Endothelial cell of umbilical vein (primary cell): ENCODE results near the gene ARHGEF7. TPM values are rescaled to one million over a fixed set of nuclear protein-coding genes. Genes with fewer than 3 reads are reported as not detected.

Source experiments
- BruUV-seq: library from RNA; stranded (reverse); fragments of 400-500 nt; replicated peaks from 2 replicates; lab custom pipeline; 2021; lab: Mats Ljungman, UMichigan
- CTCF ChIA-PET: fragments of 300-600, 350-600 bp; sonication (Branson Sonifier 250); formaldehyde crosslinking; loops from one replicate; lab custom pipeline; 2021; ENCODE audit warnings: antibody characterized with exemption, inconsistent platforms; lab: Charles Lee
- POLR2A ChIA-PET: fragments of 300-600, 350-600 bp; sonication (Branson Sonifier 250); formaldehyde crosslinking; loops from one replicate; lab custom pipeline; 2021; ENCODE audit warnings: antibody characterized with exemption, inconsistent platforms; lab: Charles Lee
- DNase-seq: peaks from one replicate; pipeline ENCODE4 v3.0.0-alpha.2; 2011; ENCODE audit warnings: low read depth, low spot score
- FAIRE-seq: peaks from 2 replicates; lab custom pipeline; 2011; peaks lifted over from hg19 to GRCh38; lab: Jason Lieb, UNC
- H2AFZ ChIP-seq: 2 replicates; pipeline ENCODE4 v1.6.0; 2012; ENCODE audit warnings: low read depth, low read length, control low read depth, inconsistent platforms
- H3K27ac ChIP-seq: 2 replicates; pipeline ENCODE4 v1.5.1; 2011; ENCODE audit warnings: low read depth, mild to moderate bottlenecking, control low read depth, low read length, moderate library complexity; ENCODE audit not compliant: insufficient read depth
- H3K27me3 ChIP-seq, 2 experiments: 2 replicates each; pipeline versions ENCODE4 v1.6.0 to v1.6.1; 2011; ENCODE audit warnings: low read length in 2 of 2, mixed read lengths in 1 of 2; ENCODE audit not compliant: control insufficient read depth in 2 of 2, insufficient read depth in 2 of 2
- H3K36me3 ChIP-seq, 2 experiments: 2 replicates in 1 of 2; 3 replicates in 1 of 2; pipeline ENCODE4 v1.5.1; 2011; ENCODE audit warnings: low read length in 2 of 2, mild to moderate bottlenecking in 1 of 2, moderate library complexity in 1 of 2; ENCODE audit not compliant: control insufficient read depth in 2 of 2, insufficient read depth in 2 of 2; ENCODE audit errors: extremely low read depth in 1 of 2
- H3K4me1 ChIP-seq: 3 replicates; pipeline ENCODE4 v1.5.1; 2011; ENCODE audit warnings: mild to moderate bottlenecking, low read length; ENCODE audit not compliant: control insufficient read depth, insufficient read depth; ENCODE audit errors: extremely low read depth
- H3K4me2 ChIP-seq: 2 replicates; pipeline ENCODE4 v1.6.1; 2011; ENCODE audit warnings: low read length, control low read depth, mixed read lengths; ENCODE audit not compliant: insufficient read depth
- H3K4me3 ChIP-seq, 3 experiments: fragments of 200-600 bp in 1 of 3; sonication (generic), shearing (Covaris generic) in 1 of 3; replicated peaks in 1 of 3; 2 replicates each; pipeline ENCODE4 v1.5.1; 2011 to 2016; ENCODE audit warnings: control low read depth in 3 of 3, low read length in 3 of 3, mild to moderate bottlenecking in 2 of 3, inconsistent platforms in 1 of 3, low read depth in 1 of 3, moderate library complexity in 1 of 3; ENCODE audit not compliant: insufficient read depth in 1 of 3
- H3K79me2 ChIP-seq: 2 replicates; pipeline ENCODE4 v1.6.0; 2012; ENCODE audit warnings: low read length, inconsistent platforms; ENCODE audit not compliant: control insufficient read depth, insufficient read depth
- H3K9ac ChIP-seq: replicated peaks from 2 replicates; pipeline ENCODE3; 2011; ENCODE audit warnings: low read length, control low read depth; ENCODE audit not compliant: insufficient read depth; ENCODE audit errors: extremely low read depth
- H3K9me1 ChIP-seq: replicated peaks from 3 replicates; pipeline ENCODE4 v1.6.0; 2011; ENCODE audit warnings: mild to moderate bottlenecking, low read length; ENCODE audit not compliant: control insufficient read depth, insufficient read depth; ENCODE audit errors: extremely low read depth
- H3K9me3 ChIP-seq: replicated peaks from 2 replicates; pipeline ENCODE4 v1.5.1; 2012; ENCODE audit warnings: low read length, inconsistent platforms; ENCODE audit not compliant: control insufficient read depth, insufficient read depth
- H4K20me1 ChIP-seq: replicated peaks from 2 replicates; pipeline ENCODE3; 2011; ENCODE audit warnings: mild to moderate bottlenecking, low read length; ENCODE audit not compliant: control insufficient read depth, insufficient read depth; ENCODE audit errors: extremely low read depth
- EZH2 ChIP-seq: IDR thresholded peaks from 2 replicates; pipeline ENCODE4 v1.6.1; 2012; ENCODE audit warnings: borderline replicate concordance, low read depth, mild to moderate bottlenecking, moderate library complexity, low read length, inconsistent platforms; ENCODE audit not compliant: severe bottlenecking
- FOS ChIP-seq: IDR thresholded peaks from 2 replicates; pipeline ENCODE4 v1.6.1; 2011; ENCODE audit warnings: mild to moderate bottlenecking, low read length, moderate library complexity, borderline replicate concordance; ENCODE audit not compliant: insufficient read depth
- GATA2 ChIP-seq: IDR thresholded peaks from 2 replicates; pipeline ENCODE4 v1.7.0; 2011; ENCODE audit warnings: low read depth, mild to moderate bottlenecking, moderate library complexity, mixed read lengths, low read length; ENCODE audit not compliant: insufficient read length, insufficient read depth
- JUN ChIP-seq: IDR thresholded peaks from 2 replicates; pipeline ENCODE4 v1.6.1; 2011; ENCODE audit warnings: borderline replicate concordance, low read depth; ENCODE audit not compliant: insufficient read length, insufficient read depth
- MYC ChIP-seq: IDR thresholded peaks from one replicate; pipeline ENCODE4 v1.6.1; 2011; ENCODE audit warnings: mild to moderate bottlenecking, low read depth, low read length
- POLR2A ChIP-seq: IDR thresholded peaks from 2 replicates; pipeline ENCODE4 v1.6.1; 2012; ENCODE audit warnings: low read depth, mild to moderate bottlenecking, control low read depth, low read length
- POLR2AphosphoS5 ChIP-seq: IDR thresholded peaks from 2 replicates; pipeline ENCODE4 v1.6.1; 2012; ENCODE audit warnings: low read depth, mild to moderate bottlenecking, control low read depth, low read length, moderate library complexity; ENCODE audit not compliant: insufficient read depth
- dilution Hi-C: fragments of 300-500 bp; cut with MboI; formaldehyde crosslinking; loops from one replicate; pipeline ENCODE4 v1.15.0; 2019; ENCODE audit warnings: low sequenced_read_pairs; ENCODE audit not compliant: extremely low pct_ligation_motif_present
- intact Hi-C: fragments of 100-400 bp; cut with micrococcal nuclease; formaldehyde crosslinking; loops from one replicate; pipeline ENCODE4 v1.10.0; 2022
- polyA plus RNA-seq, 4 experiments: library from polyadenylated mRNA; depleted of rRNA in 3 of 4; stranded (reverse) in 3 of 4; unstranded in 1 of 4; fragments of >200 nt; gene quantifications; 2 replicates each; pipeline versions ENCODE4 v1.2.1 to v1.2.3, GENCODE V29; 2011 to 2012; ENCODE audit warnings: missing spikeins in 1 of 4
- total RNA-seq: library from RNA; stranded (reverse); gene quantifications from 2 replicates; pipeline ENCODE4 v1.2.3, GENCODE V29; 2021
- TF ChIP-seq, protein P1 (sequence below): IDR thresholded peaks from 2 replicates; pipeline ENCODE4 v1.6.1; 2011; ENCODE audit not compliant: insufficient read depth, insufficient read length
- TF ChIP-seq, protein P2 (sequence below), 2 donors: IDR thresholded peaks; 1 replicate in 1 of 2; 2 replicates in 1 of 2; pipeline ENCODE4 v1.5.1; 2011; ENCODE audit warnings: low read length in 2 of 2, mild to moderate bottlenecking in 2 of 2, moderate library complexity in 2 of 2, control low read depth in 1 of 2, inconsistent platforms in 1 of 2, low read depth in 1 of 2; ENCODE audit not compliant: insufficient read depth in 1 of 2; ENCODE audit errors: extremely low read depth in 1 of 2

Gene ARHGEF7
- total and polyA plus RNA-seq, 2 donors (not counting 3 experiments of a cell fraction or from before 2014, with no cell fraction given) = 94.9 to 155 TPM

DNA sequence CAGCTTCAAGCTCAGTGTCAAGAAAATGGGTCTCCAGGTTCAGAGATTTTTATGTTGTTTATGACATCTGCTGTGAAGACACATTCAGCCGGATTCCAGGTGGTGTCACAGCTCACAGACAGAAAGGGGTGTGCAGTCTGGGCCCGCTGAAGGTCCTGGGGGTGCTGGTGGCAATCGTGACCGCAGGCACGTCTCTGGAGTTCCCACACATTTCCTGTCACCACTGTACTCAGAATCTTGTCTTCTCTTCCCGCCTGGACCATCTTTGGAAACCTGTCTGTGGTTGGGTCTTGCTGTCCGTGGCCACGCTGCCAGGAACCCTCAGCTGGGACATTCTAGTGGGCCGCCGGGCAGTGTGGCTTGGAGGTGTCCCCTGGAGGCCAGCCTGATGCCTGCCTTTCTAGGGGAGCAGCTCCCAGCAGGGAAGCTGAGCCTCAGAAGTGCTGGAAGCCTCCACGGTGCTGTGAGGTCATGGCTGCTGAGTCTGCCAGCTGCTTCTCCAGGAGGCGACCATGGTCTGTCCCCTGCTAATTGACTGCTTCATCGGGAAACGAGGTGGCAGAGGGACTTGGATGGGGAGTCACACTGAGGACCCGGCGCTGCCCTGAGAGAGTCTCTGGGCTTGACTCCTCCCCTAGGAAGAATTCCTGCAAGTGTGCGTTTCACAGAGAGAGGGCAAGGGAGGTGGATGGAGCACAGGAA lies 209.0 kb downstream of the ARHGEF7 start:
- no peak overlapping the region for H3K4me2 ChIP-seq
- intact Hi-C loops (no loop called here), dilution Hi-C loops (no loop called here)
- H3K9me1 ChIP-seq = no peaks in the 10 kb centered on the region
- no peaks in the 10 kb centered on the region for H3K4me1 ChIP-seq
- no peaks in the 10 kb centered on the region for H3K9me3 ChIP-seq
- TF ChIP-seq, protein P1, sequence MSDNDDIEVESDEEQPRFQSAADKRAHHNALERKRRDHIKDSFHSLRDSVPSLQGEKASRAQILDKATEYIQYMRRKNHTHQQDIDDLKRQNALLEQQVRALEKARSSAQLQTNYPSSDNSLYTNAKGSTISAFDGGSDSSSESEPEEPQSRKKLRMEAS = no peak
- no peak for TF ChIP-seq FOS
- TF ChIP-seq GATA2 = no peak
- TF ChIP-seq POLR2A = no peak
- no peak for TF ChIP-seq MYC
- TF ChIP-seq EZH2 = no peak
- TF ChIP-seq POLR2AphosphoS5 = no peak
- TF ChIP-seq, protein P2, sequence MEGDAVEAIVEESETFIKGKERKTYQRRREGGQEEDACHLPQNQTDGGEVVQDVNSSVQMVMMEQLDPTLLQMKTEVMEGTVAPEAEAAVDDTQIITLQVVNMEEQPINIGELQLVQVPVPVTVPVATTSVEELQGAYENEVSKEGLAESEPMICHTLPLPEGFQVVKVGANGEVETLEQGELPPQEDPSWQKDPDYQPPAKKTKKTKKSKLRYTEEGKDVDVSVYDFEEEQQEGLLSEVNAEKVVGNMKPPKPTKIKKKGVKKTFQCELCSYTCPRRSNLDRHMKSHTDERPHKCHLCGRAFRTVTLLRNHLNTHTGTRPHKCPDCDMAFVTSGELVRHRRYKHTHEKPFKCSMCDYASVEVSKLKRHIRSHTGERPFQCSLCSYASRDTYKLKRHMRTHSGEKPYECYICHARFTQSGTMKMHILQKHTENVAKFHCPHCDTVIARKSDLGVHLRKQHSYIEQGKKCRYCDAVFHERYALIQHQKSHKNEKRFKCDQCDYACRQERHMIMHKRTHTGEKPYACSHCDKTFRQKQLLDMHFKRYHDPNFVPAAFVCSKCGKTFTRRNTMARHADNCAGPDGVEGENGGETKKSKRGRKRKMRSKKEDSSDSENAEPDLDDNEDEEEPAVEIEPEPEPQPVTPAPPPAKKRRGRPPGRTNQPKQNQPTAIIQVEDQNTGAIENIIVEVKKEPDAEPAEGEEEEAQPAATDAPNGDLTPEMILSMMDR (IDR thresholded peaks at IDR 0.05; ENCODE audit: extremely low read depth in 1 of 2, insufficient read depth in 1 of 2, low read depth in 1 of 2, low read length in 2 of 2) = no peak
- TF ChIP-seq JUN = no peak
- H4K20me1 ChIP-seq = no peaks in the 10 kb centered on the region
- no peak overlapping the region for H3K4me3 ChIP-seq
- POLR2A ChIA-PET = no interaction called here
- CTCF ChIA-PET = no interaction called here
- H2AFZ ChIP-seq = no peak overlapping the region
- no peaks in the 10 kb centered on the region for H3K36me3 ChIP-seq
- BruUV-seq = no TSS peak
- no peak overlapping the region for H3K27ac ChIP-seq
- H3K79me2 ChIP-seq = no peaks in the 10 kb centered on the region
- no peaks in the 10 kb centered on the region for H3K27me3 ChIP-seq
- H3K9ac ChIP-seq = no peak overlapping the region
- no peak for FAIRE-seq
- no peak for DNase-seq
